SIG-M5 treated with dmso at 0.1 percent for 504 hours (cell line): ENCODE measurements around the gene RELT.
"Not testable (repeated sequence)": the region's sequence is repeated elsewhere in the genome, so short reads cannot be mapped to it uniquely, and the experiment has no call there.

Experiments
- DNase-seq: peaks from one replicate; lab custom pipeline; 2025; ENCODE audit not compliant: unreplicated experiment; lab: John Stamatoyannopoulos, UW

RELT gene

DNA sequence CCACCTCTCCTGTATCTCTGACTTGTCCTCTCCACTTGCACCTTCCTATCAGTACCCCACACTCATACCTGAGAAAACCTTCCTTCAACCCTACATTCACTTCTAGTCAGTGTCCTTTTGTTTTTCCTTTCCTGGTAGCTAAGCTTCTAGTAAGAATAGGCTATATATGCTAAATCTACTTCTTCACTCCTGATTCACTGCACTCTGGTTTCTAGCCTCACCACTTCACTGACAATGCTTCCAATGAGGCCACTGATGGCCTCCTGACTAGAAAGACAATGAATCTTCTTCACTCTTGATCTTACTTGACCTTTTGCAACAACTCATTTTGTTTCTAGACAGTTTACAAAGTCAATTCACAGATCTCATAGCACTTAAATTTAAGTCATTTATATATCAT lies 52.0 kb downstream of the RELT start:
- DNase-seq = no peak

DNA sequence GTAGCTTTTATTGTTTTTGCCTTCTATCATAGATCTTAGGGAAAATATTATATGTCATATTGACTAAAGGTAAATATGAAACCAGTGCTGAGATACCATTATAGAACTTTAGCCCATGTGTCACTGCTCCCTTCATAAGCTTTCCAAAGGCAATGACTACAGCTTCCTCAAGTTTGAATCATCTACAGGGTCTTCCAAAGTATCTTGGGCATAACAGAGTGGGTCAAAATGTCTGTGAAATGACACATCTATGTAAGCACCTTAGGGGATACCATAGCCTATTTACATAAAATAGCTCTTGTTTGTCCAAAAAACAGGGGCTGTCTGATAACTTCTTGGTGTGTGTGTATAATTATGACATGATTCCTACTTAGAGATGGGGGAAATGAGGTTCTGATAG lies 52.5 kb downstream of the RELT start:
- no peak for DNase-seq

DNA sequence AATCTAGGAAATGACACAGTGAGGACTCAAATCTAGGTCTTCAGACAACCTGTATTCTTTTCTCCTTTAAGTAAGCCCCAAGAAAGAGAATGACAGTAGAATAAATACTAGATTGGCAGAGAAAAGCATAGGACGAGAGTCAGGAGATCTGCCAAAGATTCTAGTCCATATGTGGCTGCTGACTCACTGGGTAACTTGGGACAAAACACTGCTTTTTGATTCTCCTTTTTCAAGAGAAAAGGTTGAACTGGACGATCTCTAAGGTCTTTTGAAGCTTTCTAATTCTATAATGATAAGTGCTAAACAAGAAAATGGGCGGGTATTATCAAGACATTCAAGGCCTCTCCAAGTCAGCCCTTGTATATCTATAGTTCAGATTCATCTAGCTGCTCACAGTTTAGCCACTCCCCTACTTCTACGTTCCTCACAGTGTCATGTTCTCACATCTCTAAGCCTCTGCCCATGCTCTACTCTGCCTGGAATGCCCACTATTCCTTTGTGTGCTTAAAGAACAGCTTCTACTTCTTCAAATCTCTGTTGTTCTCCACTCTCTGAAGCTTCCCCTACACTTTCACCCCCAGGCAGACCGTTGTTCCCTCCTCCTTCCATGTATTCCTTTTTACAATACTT lies 53.0 kb downstream of the RELT start:
- no peak for DNase-seq

DNA sequence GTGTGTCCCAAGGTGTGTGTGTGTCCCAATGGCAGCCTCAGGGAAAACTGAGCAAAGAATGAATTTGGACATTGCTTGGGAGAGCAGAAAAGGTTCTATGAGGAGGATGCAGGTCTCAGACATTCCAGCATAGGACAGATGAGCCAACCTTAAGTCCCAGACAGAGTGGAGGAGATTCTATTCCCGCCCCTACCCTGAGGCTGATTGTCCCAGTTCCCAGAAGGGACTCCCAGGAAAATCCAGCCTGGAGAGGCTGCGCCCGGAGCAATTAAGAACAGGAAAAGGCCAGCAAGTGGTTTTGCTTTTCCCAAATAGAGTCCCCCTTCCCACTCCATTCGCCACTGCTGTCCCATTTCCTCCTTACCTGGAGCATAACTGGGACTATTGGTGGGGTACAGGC lies 54.1 kb downstream of the RELT start:
- DNase-seq = no peak

DNA sequence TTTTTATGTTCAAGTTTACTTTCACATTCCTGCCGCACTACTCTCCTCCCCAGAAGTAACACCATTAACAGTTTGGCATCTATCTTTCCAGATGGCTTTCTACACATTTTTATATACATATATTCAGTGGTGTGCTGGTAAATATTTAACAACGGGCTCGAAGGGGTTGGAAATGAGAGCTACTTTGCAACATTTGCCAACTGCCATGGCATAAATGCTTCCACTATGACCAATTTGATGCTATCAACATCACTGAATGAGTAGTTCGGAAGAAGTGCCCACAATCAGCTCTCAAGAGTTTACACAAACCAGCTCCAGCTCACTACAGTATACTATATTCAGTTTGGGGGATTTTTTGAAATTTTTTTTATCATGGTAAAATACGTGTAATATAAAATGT lies 55.2 kb downstream of the RELT start:
- DNase-seq = no peak

DNA sequence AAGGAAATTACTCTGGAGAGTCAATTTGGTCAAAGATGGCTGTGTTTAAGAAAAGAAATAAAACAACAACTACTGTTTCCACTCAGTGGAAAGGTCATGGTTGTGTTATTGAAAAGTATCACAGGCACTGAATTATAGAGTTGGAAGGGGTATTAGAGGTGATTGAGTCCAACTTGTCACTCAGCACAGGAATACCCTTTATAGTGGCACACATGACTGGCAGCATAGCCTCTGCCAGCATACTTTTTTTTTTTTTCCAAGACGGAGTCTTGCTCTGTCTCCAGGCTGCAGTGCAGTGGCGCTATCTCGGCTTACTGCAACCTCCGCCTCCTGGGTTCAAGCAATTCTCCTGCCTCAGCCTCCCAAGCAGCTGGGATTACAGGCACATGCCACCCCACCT lies 60.7 kb downstream of the RELT start:
- DNase-seq = not testable (repeated sequence)

DNA sequence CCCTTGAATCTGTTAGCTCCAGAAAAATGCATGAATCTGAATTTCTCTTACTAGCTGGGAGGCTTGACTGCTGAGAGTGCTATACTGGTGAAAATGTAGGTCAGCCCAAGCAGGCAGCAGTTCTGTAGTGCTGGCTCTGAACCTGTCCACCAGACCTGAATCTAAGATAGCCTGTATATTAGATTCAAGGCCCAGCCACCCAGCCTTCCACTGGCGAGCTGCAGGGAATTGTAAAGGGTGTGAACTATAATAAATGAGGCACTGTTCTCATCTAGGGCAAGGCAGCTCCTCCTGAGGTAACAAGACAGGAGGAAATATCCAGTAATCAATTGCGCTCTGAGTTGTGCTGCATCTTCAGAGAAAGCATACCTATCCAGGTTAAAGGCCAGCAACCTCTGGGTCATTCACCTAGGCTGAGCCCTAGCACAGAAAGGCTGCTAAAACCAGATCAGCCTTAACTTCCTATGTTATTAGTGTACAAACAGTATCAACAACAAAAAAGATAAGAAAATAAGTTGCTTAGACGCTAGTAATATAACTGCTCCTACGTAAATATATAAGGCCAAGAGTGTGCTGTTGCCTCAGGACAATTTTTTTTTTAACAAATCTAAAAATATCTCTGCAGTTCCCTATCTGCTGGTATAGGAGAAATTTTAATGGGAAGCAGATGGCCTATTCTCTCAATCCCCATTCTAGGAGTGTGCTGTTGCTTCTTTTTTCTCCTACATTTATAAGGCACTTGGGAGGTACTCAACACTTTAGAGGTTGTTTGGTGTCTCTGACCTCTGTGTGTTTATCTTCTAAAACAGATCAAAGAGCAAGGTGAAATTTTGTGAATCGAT lies 63.0 kb downstream of the RELT start:
- DNase-seq = no peak

DNA sequence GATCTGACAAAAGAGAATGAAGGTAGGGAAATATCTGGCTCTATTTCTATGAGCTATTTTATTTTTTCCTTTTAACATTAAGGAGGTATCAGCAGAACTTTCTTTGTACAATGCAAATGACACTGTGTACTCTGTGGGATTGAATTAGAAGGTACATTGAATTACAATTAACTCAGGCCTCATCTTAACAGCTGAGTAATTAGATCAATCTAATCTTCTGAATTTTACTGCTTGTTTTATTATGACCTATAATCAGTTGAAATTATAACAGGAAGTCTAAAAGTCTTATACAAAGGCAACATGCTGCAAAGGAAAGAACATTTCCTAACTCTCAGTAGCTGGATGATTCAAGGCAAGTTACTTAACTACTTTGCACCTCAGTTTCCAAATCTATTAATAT lies 69.8 kb downstream of the RELT start:
- no peak for DNase-seq

DNA sequence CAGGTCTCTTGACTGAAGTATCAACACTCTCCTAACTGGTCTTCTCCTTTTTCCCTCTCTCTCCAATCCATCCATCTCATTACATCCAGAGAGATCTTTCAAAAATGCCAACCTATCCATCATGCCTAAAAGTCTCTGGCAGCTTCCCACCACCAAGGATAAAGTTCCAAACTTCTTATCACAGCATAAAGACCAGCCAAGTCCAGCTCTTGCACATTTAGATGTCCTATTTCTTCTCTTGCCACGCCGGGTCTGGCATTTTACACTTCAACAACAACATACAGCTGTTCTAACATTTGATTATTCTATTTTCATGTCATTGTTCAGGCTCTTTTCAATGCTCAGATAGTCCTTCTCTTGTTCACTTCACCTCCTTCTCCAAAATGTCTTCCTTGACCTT lies 70.6 kb downstream of the RELT start:
- no peak for DNase-seq
